Calu3 (cell line): Measurements from ENCODE around the gene CDKL2. TPM values are rescaled to one million over a fixed set of nuclear protein-coding genes. Genes with fewer than 3 reads are reported as not detected.

Experiments used
- BruUV-seq: library from RNA; stranded (reverse); fragments of 400-500 nt; replicated peaks from 2 replicates; lab custom pipeline; 2021; lab: Mats Ljungman, UMichigan
- CTCF ChIA-PET: fragments of 300-600 bp; sonication (Branson Sonifier 250); formaldehyde crosslinking; loops from one replicate; lab custom pipeline; 2022; ENCODE audit warnings: antibody characterized with exemption; lab: Charles Lee
- DNase-seq: peaks from one replicate; pipeline ENCODE4 v3.0.0; 2022
- H3K27ac Mint-ChIP-seq: one replicate; pipeline ENCODE4 v1.8.0; 2022; ENCODE audit warnings: mixed read lengths; ENCODE audit not compliant: unreplicated experiment
- H3K27me3 Mint-ChIP-seq: one replicate; pipeline ENCODE4 v1.8.0; 2022; ENCODE audit warnings: mixed read lengths; ENCODE audit not compliant: unreplicated experiment
- H3K36me3 Mint-ChIP-seq: one replicate; pipeline ENCODE4 v1.8.0; 2022; ENCODE audit warnings: mild to moderate bottlenecking, moderate library complexity, mixed read lengths; ENCODE audit not compliant: insufficient read depth, unreplicated experiment
- H3K4me1 Mint-ChIP-seq: one replicate; pipeline ENCODE4 v1.8.0; 2022; ENCODE audit warnings: mild to moderate bottlenecking, low read depth, mixed read lengths; ENCODE audit not compliant: unreplicated experiment
- H3K4me3 Mint-ChIP-seq: one replicate; pipeline ENCODE4 v1.8.0; 2022; ENCODE audit warnings: mild to moderate bottlenecking, low read depth, moderate library complexity, mixed read lengths; ENCODE audit not compliant: unreplicated experiment
- H3K9me3 Mint-ChIP-seq: one replicate; pipeline ENCODE4 v1.8.0; 2022; ENCODE audit warnings: low read depth, mixed read lengths; ENCODE audit not compliant: unreplicated experiment
- intact Hi-C: fragments of 100-400 bp; cut with micrococcal nuclease; formaldehyde crosslinking; loops from one replicate; pipeline ENCODE4 v1.10.0; 2022; ENCODE audit not compliant: unreplicated experiment
- total RNA-seq: library from RNA; stranded (reverse); gene quantifications from 2 replicates; pipeline ENCODE4 v1.2.3, GENCODE V29; 2022
- TF ChIP-seq, protein P1 (sequence below): fragments of 200-600 bp; IDR thresholded peaks from one replicate; pipeline ENCODE4 v1.8.0; 2022; ENCODE audit warnings: antibody characterized with exemption; ENCODE audit not compliant: unreplicated experiment

Gene CDKL2
- total RNA-seq, 1 experiment from 2014 or later, result 2.7 TPM

DNA sequence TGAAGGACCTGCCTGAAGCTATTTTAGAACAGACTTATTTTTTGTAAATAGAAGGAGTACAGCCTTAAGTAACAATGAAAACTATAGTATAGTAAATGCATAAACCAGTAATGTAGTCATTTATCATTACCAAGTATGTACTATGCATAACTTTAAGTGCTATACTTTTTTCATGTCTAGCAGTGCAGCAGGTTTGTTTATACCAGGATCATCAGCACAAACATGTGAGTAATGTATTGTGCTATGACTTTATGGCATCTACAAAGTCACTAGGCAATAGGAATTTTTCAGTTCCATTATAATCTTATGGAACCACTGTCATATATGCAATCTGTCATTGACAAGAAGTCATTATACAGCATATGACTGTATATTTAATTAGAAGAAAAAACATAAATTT lies 77.9 kb downstream of the CDKL2 start:
- intact Hi-C loops, result no loop called here
- no peaks in the 10 kb centered on the region for H3K9me3 Mint-ChIP-seq
- no peak overlapping the region for H3K27ac Mint-ChIP-seq
- H3K4me3 Mint-ChIP-seq, result no peak overlapping the region
- H3K4me1 Mint-ChIP-seq, result peaks cover 10% of the 10 kb centered on the region
- TF ChIP-seq, protein P1, sequence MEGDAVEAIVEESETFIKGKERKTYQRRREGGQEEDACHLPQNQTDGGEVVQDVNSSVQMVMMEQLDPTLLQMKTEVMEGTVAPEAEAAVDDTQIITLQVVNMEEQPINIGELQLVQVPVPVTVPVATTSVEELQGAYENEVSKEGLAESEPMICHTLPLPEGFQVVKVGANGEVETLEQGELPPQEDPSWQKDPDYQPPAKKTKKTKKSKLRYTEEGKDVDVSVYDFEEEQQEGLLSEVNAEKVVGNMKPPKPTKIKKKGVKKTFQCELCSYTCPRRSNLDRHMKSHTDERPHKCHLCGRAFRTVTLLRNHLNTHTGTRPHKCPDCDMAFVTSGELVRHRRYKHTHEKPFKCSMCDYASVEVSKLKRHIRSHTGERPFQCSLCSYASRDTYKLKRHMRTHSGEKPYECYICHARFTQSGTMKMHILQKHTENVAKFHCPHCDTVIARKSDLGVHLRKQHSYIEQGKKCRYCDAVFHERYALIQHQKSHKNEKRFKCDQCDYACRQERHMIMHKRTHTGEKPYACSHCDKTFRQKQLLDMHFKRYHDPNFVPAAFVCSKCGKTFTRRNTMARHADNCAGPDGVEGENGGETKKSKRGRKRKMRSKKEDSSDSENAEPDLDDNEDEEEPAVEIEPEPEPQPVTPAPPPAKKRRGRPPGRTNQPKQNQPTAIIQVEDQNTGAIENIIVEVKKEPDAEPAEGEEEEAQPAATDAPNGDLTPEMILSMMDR, result no peak
- CTCF ChIA-PET, result no interaction called here
- H3K36me3 Mint-ChIP-seq, result no peaks in the 10 kb centered on the region
- DNase-seq, result no peak
- no peaks in the 10 kb centered on the region for H3K27me3 Mint-ChIP-seq
- BruUV-seq, result no TSS peak

DNA sequence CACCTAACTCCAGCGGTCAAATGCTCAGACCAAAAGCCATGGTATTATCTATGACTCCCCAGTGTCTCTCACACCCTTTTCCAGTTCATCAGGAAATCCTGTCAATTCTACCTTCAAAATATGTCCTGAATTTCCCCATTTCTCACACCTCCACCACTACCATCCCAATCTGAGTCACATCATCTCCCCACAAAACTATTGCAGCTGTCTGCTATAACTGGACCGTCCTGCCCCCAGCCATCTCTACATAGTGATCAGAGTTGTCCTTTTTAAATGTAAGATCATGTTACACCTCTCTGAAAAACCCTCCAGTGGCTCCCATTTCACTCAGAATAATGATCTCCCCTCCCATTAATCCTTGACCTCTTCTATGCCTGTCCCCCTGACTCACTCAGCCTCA lies 81.3 kb downstream of the CDKL2 start:
- peaks cover 10% of the 10 kb centered on the region for H3K4me1 Mint-ChIP-seq
- H3K27ac Mint-ChIP-seq, result no peak overlapping the region
- TF ChIP-seq, protein P1, result no peak
- no peak overlapping the region for H3K4me3 Mint-ChIP-seq
- CTCF ChIA-PET, result no interaction called here
- no peaks in the 10 kb centered on the region for H3K36me3 Mint-ChIP-seq
- no peaks in the 10 kb centered on the region for H3K9me3 Mint-ChIP-seq
- H3K27me3 Mint-ChIP-seq, result no peaks in the 10 kb centered on the region
- DNase-seq, result no peak
- BruUV-seq, result no TSS peak
- intact Hi-C loops, result no loop called here

DNA sequence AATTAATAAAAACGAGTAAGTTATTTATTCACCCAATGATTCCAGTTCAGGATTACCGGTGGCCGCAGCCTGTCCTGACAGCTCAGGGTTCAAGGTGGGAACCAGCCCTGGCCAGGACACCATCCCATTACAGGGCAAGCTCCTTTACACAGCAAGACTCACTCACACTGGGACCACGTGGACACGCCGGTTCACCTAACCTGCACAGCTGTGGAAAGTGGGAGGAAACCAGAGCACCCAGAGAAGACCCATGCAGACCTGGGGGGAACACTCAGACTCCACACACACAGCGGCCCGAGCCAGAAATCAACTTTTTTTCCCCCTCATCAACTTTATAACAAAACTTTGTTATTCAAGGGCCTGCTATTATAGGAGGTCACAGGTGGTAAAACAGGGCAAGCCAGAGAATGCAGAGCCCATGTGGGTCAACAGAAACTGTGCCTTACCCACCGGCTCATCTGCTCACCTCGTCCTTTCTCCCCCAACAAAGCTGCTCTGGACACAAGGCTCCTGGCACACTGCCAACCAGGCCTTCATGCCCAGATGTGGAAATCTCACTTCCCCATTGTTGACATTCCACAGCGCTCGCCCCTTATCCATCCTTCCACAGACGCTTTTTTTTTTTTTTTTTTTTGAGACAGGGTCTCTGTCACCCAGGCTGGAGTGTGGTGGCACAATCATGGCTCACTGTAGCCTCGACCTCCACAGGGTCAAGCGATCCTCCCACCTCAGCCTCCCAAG lies 82.5 kb downstream of the CDKL2 start:
- intact Hi-C loops, result no loop called here
- H3K4me1 Mint-ChIP-seq, result peaks cover 10% of the 10 kb centered on the region
- CTCF ChIA-PET, result interaction anchor here (0.6 kb wide), 1 partner anchor 29 kb away, joined by 3 read pairs; no protein-coding TSS in a partner anchor
- BruUV-seq, result no TSS peak
- H3K4me3 Mint-ChIP-seq, result no peak overlapping the region
- H3K27ac Mint-ChIP-seq, result no peak overlapping the region
- no peaks in the 10 kb centered on the region for H3K36me3 Mint-ChIP-seq
- no peaks in the 10 kb centered on the region for H3K9me3 Mint-ChIP-seq
- peak; percentile 37 for DNase-seq
- no peaks in the 10 kb centered on the region for H3K27me3 Mint-ChIP-seq
- TF ChIP-seq, protein P1, result no peak

DNA sequence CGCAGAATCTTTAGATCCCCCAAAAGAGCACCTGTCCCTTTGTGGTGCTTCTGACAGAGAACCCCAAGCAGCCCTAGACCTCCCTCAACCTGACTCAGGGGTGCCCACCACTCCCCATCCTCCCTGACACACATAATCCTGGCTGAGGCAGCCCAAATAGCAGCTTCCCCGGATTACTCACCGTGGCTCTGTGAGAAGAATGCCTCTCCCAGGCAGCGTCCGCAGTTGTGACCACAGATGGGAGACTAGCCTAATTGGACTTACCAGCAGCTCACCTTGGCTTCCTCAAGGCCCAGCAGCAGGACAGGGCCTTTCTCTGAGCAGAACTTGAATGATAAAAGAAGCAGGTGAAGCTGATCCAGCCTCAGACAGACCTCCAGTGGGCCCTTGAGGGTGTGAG lies 84.8 kb downstream of the CDKL2 start:
- peaks cover 10% of the 10 kb centered on the region for H3K4me1 Mint-ChIP-seq
- intact Hi-C loops, result no loop called here
- no peak for DNase-seq
- no peaks in the 10 kb centered on the region for H3K36me3 Mint-ChIP-seq
- H3K9me3 Mint-ChIP-seq, result no peaks in the 10 kb centered on the region
- BruUV-seq, result no TSS peak
- no peak overlapping the region for H3K4me3 Mint-ChIP-seq
- no peak overlapping the region for H3K27ac Mint-ChIP-seq
- no peaks in the 10 kb centered on the region for H3K27me3 Mint-ChIP-seq
- TF ChIP-seq, protein P1, result no peak
- CTCF ChIA-PET, result no interaction called here
